Gastroesophageal sphincter (tissue), 3 donors: Measurements from ENCODE around the gene BICRA.

Source experiments
- CTCF ChIP-seq, 4 experiments: fragments of 200-600 bp in 2 of 4; fragments of 450-650 bp in 2 of 4; sonication (generic) in 1 of 4; IDR thresholded peaks; one replicate each; pipeline ENCODE4 v1.5.1; 2017 to 2019; ENCODE audit warnings: antibody characterized with exemption in 4 of 4, mild to moderate bottlenecking in 2 of 4, moderate library complexity in 2 of 4
- POLR2A ChIP-seq, 2 donors: fragments of 450-650 bp; IDR thresholded peaks; one replicate each; pipeline ENCODE4 v1.6.1; 2017; ENCODE audit warnings: antibody characterized with exemption in 2 of 2, mild to moderate bottlenecking in 2 of 2, moderate library complexity in 1 of 2
- POLR2AphosphoS5 ChIP-seq: sonication (generic); formaldehyde crosslinking; IDR thresholded peaks from one replicate; pipeline ENCODE4 v1.6.1; 2017; ENCODE audit warnings: antibody characterized with exemption

GRCh38 chr19:47687906-47688305, 79.0 kb downstream of the BICRA start:
- TF ChIP-seq CTCF (IDR thresholded peaks at IDR 0.05) (no peak), POLR2A (IDR thresholded peaks at IDR 0.05) (no peak), POLR2AphosphoS5 (no peak)
